WTC11 (cell line): ENCODE data around the gene TEX12. TPM values are rescaled to one million over a fixed set of nuclear protein-coding genes. Genes with fewer than 3 reads are reported as not detected.

Experiments
- ATAC-seq: fragments of 200-7000 bp; cut with Tn5 transposase; 2 replicates; pipeline ENCODE4 v1.10.0; 2021; ENCODE audit warnings: mild to moderate bottlenecking, moderate library complexity
- CTCF ChIA-PET: fragments of 300-600 bp; sonication (Branson Sonifier 250); formaldehyde crosslinking; loops from one replicate; lab custom pipeline; 2021; ENCODE audit warnings: antibody characterized with exemption; lab: Charles Lee
- POLR2A ChIA-PET: fragments of 350-600 bp; sonication (Branson Sonifier 250); formaldehyde crosslinking; loops from one replicate; lab custom pipeline; 2021; ENCODE audit warnings: antibody characterized with exemption; lab: Charles Lee
- DNase-seq: peaks from one replicate; pipeline ENCODE4 v3.0.0; 2021; ENCODE audit warnings: low spot score
- H3K27ac Mint-ChIP-seq: 2 replicates; pipeline ENCODE4 v1.8.0; 2021; ENCODE audit warnings: mixed read lengths
- H3K27me3 Mint-ChIP-seq: 2 replicates; pipeline ENCODE4 v1.8.0; 2021; ENCODE audit warnings: low read depth, mild to moderate bottlenecking, moderate library complexity, mixed read lengths
- H3K36me3 Mint-ChIP-seq: 2 replicates; pipeline ENCODE4 v1.8.0; 2021; ENCODE audit warnings: mixed read lengths
- H3K4me1 Mint-ChIP-seq: 2 replicates; pipeline ENCODE4 v1.8.0; 2022; ENCODE audit warnings: mixed read lengths
- H3K4me3 Mint-ChIP-seq: 2 replicates; pipeline ENCODE4 v1.8.0; 2021; ENCODE audit warnings: mild to moderate bottlenecking, moderate library complexity, mixed read lengths
- H3K9me3 Mint-ChIP-seq: 2 replicates; pipeline ENCODE4 v1.8.0; 2021; ENCODE audit warnings: mixed read lengths
- CTCF ChIP-seq: fragments of 200-600 bp; IDR thresholded peaks from 2 replicates; pipeline ENCODE4 v1.8.0; 2022; ENCODE audit warnings: antibody characterized with exemption
- ELF4 ChIP-seq: sonication (generic); formaldehyde crosslinking; IDR thresholded peaks from 2 replicates; pipeline ENCODE4 v1.8.1; 2022; ENCODE audit warnings: low read depth, mild to moderate bottlenecking, moderate library complexity, missing genetic modification reagents
- ESRRA ChIP-seq: sonication (generic); formaldehyde crosslinking; IDR thresholded peaks from 2 replicates; pipeline ENCODE4 v1.8.1; 2022; ENCODE audit warnings: mild to moderate bottlenecking, missing genetic modification reagents, borderline replicate concordance
- FOXJ3 ChIP-seq: sonication (generic); formaldehyde crosslinking; IDR thresholded peaks from 2 replicates; pipeline ENCODE4 v1.9.0; 2021; ENCODE audit warnings: missing genetic modification reagents, mild to moderate bottlenecking, borderline replicate concordance
- GABPB1 ChIP-seq: sonication (generic); formaldehyde crosslinking; IDR thresholded peaks from 2 replicates; pipeline ENCODE4 v1.8.1; 2023; ENCODE audit warnings: mild to moderate bottlenecking, missing genetic modification reagents
- GRHL2 ChIP-seq: fragments of 250-450 bp; sonication (Bioruptor Pico); IDR thresholded peaks from 2 replicates; pipeline ENCODE4 v1.8.0; 2022; ENCODE audit warnings: mild to moderate bottlenecking, moderate library complexity; ENCODE audit not compliant: insufficient replicate concordance, severe bottlenecking
- GTF2I ChIP-seq: fragments of 250-450 bp; sonication (Bioruptor Pico); conservative IDR thresholded peaks from 2 replicates; pipeline ENCODE4 v1.4.0; 2021; ENCODE audit warnings: mild to moderate bottlenecking
- MLX ChIP-seq: sonication (generic); formaldehyde crosslinking; IDR thresholded peaks from 2 replicates; pipeline ENCODE4 v1.8.1; 2023; ENCODE audit warnings: mild to moderate bottlenecking, missing genetic modification reagents, moderate library complexity
- RORB ChIP-seq: fragments of 250-450 bp; sonication (Bioruptor Pico); IDR thresholded peaks from 2 replicates; pipeline ENCODE4 v1.9.0; 2021; ENCODE audit warnings: mild to moderate bottlenecking
- SP1 ChIP-seq: sonication (generic); formaldehyde crosslinking; conservative IDR thresholded peaks from 2 replicates; pipeline ENCODE4 v1.8.1; 2022; ENCODE audit warnings: missing genetic modification reagents
- TEAD4 ChIP-seq: sonication (generic); formaldehyde crosslinking; IDR thresholded peaks from 2 replicates; pipeline ENCODE4 v1.8.0; 2022; ENCODE audit warnings: mild to moderate bottlenecking, missing genetic modification reagents
- ZMAT4 ChIP-seq: fragments of 250-450 bp; sonication (Bioruptor Pico); IDR thresholded peaks from 2 replicates; pipeline ENCODE4 v1.9.0; 2021; ENCODE audit warnings: mild to moderate bottlenecking
- ZNF232 ChIP-seq: sonication (generic); formaldehyde crosslinking; IDR thresholded peaks from 2 replicates; pipeline ENCODE4 v1.8.0; 2022; ENCODE audit warnings: mild to moderate bottlenecking, missing genetic modification reagents
- ZNF396 ChIP-seq: fragments of 250-450 bp; sonication (Bioruptor Pico); IDR thresholded peaks from 2 replicates; pipeline ENCODE4 v1.8.0; 2021; ENCODE audit warnings: mild to moderate bottlenecking, moderate library complexity, borderline replicate concordance
- ZNF425 ChIP-seq: fragments of 250-450 bp; sonication (Bioruptor Pico); conservative IDR thresholded peaks from 2 replicates; pipeline ENCODE4 v1.9.0; 2021; ENCODE audit warnings: mild to moderate bottlenecking
- ZNF512 ChIP-seq: sonication (generic); formaldehyde crosslinking; IDR thresholded peaks from 2 replicates; pipeline ENCODE4 v1.8.1; 2022; ENCODE audit warnings: missing genetic modification reagents, borderline replicate concordance
- ZNF532 ChIP-seq: fragments of 250-450 bp; sonication (Bioruptor Pico); IDR thresholded peaks from 2 replicates; pipeline ENCODE4 v1.9.0; 2021; ENCODE audit warnings: mild to moderate bottlenecking, borderline replicate concordance
- total RNA-seq: library from RNA; stranded (reverse); gene quantifications from 3 replicates; pipeline ENCODE4 v1.2.3, GENCODE V29; 2021

The TEX12 gene
- total RNA-seq, 1 experiment from 2014 or later = not detected

- DNase-seq (no peak), ATAC-seq (no peak)
- Mint-ChIP-seq H3K4me3 (no peak overlapping the region), H3K36me3 (no peaks in the 10 kb centered on the region; the same call in 1 of the 2 replicates), H3K4me1 (peaks cover under 1% of the 10 kb centered on the region), H3K27ac (no peak overlapping the region), H3K9me3 (peaks cover 8% of the 10 kb centered on the region), H3K27me3 (no peaks in the 10 kb centered on the region; the same call in 1 of the 2 replicates)
- POLR2A ChIA-PET = no interaction called here
- CTCF ChIA-PET = interaction anchor here (0.5 kb wide), 1 partner anchor 66 kb away, joined by 3 read pairs; no protein-coding TSS in a partner anchor
- TF ChIP-seq RORB (CRISPR knock-in tag) = no peak
- TF ChIP-seq GTF2I (CRISPR knock-in tag) = no peak
- TF ChIP-seq SP1 (CRISPR knock-in tag) = no peak
- no peak for TF ChIP-seq ZNF425 (CRISPR knock-in tag)
Measured at GRCh38 chr11:112179601-112180000, 12.4 kb downstream of the TEX12 start.

GRCh38 chr11:112182867-112183266 lies 15.7 kb downstream of the TEX12 start:
- CTCF ChIA-PET = no interaction called here
- TF ChIP-seq ZNF396 (CRISPR knock-in tag) (no peak), ZNF232 (no peak), SP1 (CRISPR knock-in tag) (no peak), FOXJ3 (CRISPR knock-in tag) (no peak), MLX (CRISPR knock-in tag) (no peak), ESRRA (CRISPR knock-in tag) (no peak), RORB (CRISPR knock-in tag) (no peak), ELF4 (no peak), GABPB1 (CRISPR knock-in tag) (no peak), ZNF532 (CRISPR knock-in tag) (no peak), GRHL2 (CRISPR knock-in tag) (no peak), CTCF (no peak), ZNF512 (no peak), TEAD4 (CRISPR knock-in tag) (no peak), ZMAT4 (CRISPR knock-in tag) (no peak)
- Mint-ChIP-seq H3K36me3 (no peaks in the 10 kb centered on the region; the same call in 1 of the 2 replicates), H3K4me3 (no peak overlapping the region), H3K27me3 (no peaks in the 10 kb centered on the region; the same call in 1 of the 2 replicates), H3K4me1 (peaks cover 3% of the 10 kb centered on the region), H3K9me3 (peaks cover 8% of the 10 kb centered on the region), H3K27ac (no peak overlapping the region)
- POLR2A ChIA-PET = no interaction called here
- no peak for ATAC-seq
- DNase-seq = no peak
